IMR-90 (cell line): ENCODE data around the gene ZYG11B. TPM values are rescaled to one million over a fixed set of nuclear protein-coding genes. Genes with fewer than 3 reads are reported as not detected.

Experiments used
- ATAC-seq: fragments of 200-7000 bp; cut with Tn5 transposase; 2 replicates; pipeline ENCODE4 v1.9.1; 2020; ENCODE audit warnings: low read depth, mild to moderate bottlenecking, moderate library complexity
- Bru-seq: library from RNA; stranded (reverse); fragments of 400-500 nt; gene quantifications from one replicate; lab custom pipeline; 2021; lab: Mats Ljungman, UMichigan
- BruChase-seq, 2 experiments: library from RNA; stranded (reverse); fragments of 400-500 nt; gene quantifications; one replicate each; lab custom pipeline; 2021; lab: Mats Ljungman, UMichigan
- BruUV-seq: library from RNA; stranded (reverse); fragments of 400-500 nt; replicated peaks from 2 replicates; lab custom pipeline; 2021; lab: Mats Ljungman, UMichigan
- CTCF ChIA-PET: fragments of 300-600 bp; formaldehyde crosslinking; extraction: SDS; loops from one replicate; lab custom pipeline; 2021; ENCODE audit warnings: antibody characterized with exemption; lab: Yijun Ruan, JAX
- POLR2A ChIA-PET: fragments of 300-600 bp; sonication (Branson Sonifier 250); formaldehyde crosslinking; loops from one replicate; lab custom pipeline; 2022; ENCODE audit warnings: antibody characterized with exemption; ENCODE audit not compliant: unreplicated experiment; lab: Charles Lee
- DNase-seq: peaks from one replicate; pipeline ENCODE4 v3.0.0; 2013
- H2AFZ ChIP-seq: replicated peaks from 2 replicates; pipeline ENCODE3; 2013; ENCODE audit warnings: low read length, mild to moderate bottlenecking; ENCODE audit not compliant: poor library complexity
- H2AK5ac ChIP-seq: 2 replicates; pipeline ENCODE4 v1.6.1; 2013; ENCODE audit warnings: low read depth, low read length, inconsistent platforms
- H2AK9ac ChIP-seq: replicated peaks from 2 replicates; pipeline ENCODE3; 2013; ENCODE audit warnings: mild to moderate bottlenecking, low read depth, low read length, moderate library complexity; ENCODE audit not compliant: poor library complexity
- H2BK120ac ChIP-seq: 2 replicates; pipeline ENCODE4 v1.6.1; 2013; ENCODE audit warnings: low read depth, low read length, inconsistent platforms
- H2BK15ac ChIP-seq: 3 replicates; pipeline ENCODE4 v1.6.1; 2013; ENCODE audit warnings: low read depth, low read length, inconsistent platforms
- H2BK20ac ChIP-seq: 2 replicates; pipeline ENCODE4 v1.6.1; 2013; ENCODE audit warnings: low read depth, mild to moderate bottlenecking, inconsistent platforms, low read length, moderate library complexity
- H2BK5ac ChIP-seq: 2 replicates; pipeline ENCODE4 v1.6.1; 2013; ENCODE audit warnings: mild to moderate bottlenecking, low read depth, low read length, inconsistent platforms; ENCODE audit not compliant: poor library complexity, severe bottlenecking
- H3K14ac ChIP-seq: replicated peaks from 2 replicates; pipeline ENCODE4 v1.6.1; 2013; ENCODE audit warnings: low read depth, low read length, inconsistent platforms
- H3K18ac ChIP-seq: 2 replicates; pipeline ENCODE4 v1.6.1; 2013; ENCODE audit warnings: low read depth, low read length, control low read depth
- H3K23ac ChIP-seq: 2 replicates; pipeline ENCODE4 v1.6.1; 2013; ENCODE audit warnings: low read depth, low read length, inconsistent platforms
- H3K27ac ChIP-seq: 2 replicates; pipeline ENCODE4 v1.5.1; 2013; ENCODE audit warnings: mild to moderate bottlenecking, control low read depth, low read length; ENCODE audit not compliant: insufficient read depth
- H3K27me3 ChIP-seq: 2 replicates; pipeline ENCODE4 v1.6.1; 2013; ENCODE audit warnings: low read length; ENCODE audit not compliant: control insufficient read depth, insufficient read depth
- H3K36me3 ChIP-seq: 2 replicates; pipeline ENCODE4 v1.6.1; 2013; ENCODE audit warnings: low read length, mixed read lengths; ENCODE audit not compliant: control insufficient read depth, insufficient read depth
- H3K4ac ChIP-seq: 2 replicates; pipeline ENCODE4 v1.6.1; 2013; ENCODE audit warnings: low read depth, low read length, inconsistent platforms
- H3K4me1 ChIP-seq: 2 replicates; pipeline ENCODE4 v1.6.1; 2013; ENCODE audit warnings: low read length, mixed read lengths; ENCODE audit not compliant: control insufficient read depth, insufficient read depth
- H3K4me2 ChIP-seq: 2 replicates; pipeline ENCODE4 v1.6.1; 2013; ENCODE audit warnings: low read depth, mild to moderate bottlenecking, control low read depth, low read length, moderate library complexity
- H3K4me3 ChIP-seq: 2 replicates; pipeline ENCODE4 v1.5.1; 2013; ENCODE audit warnings: low read depth, mild to moderate bottlenecking, control low read depth, low read length, moderate library complexity; ENCODE audit not compliant: insufficient read depth
- H3K56ac ChIP-seq: 2 replicates; pipeline ENCODE4 v1.6.1; 2013; ENCODE audit warnings: low read length, inconsistent platforms; ENCODE audit not compliant: insufficient read depth; ENCODE audit errors: extremely low read depth
- H3K79me1 ChIP-seq, 2 experiments: 2 replicates each; pipeline ENCODE4 v1.6.1; 2013; ENCODE audit warnings: low read length in 2 of 2, inconsistent platforms in 1 of 2, low read depth in 1 of 2
- H3K9ac ChIP-seq: 2 replicates; pipeline ENCODE4 v1.6.1; 2013; ENCODE audit warnings: low read depth, low read length, control low read depth
- H3K9me1 ChIP-seq: 2 replicates; pipeline ENCODE4 v1.6.1; 2013; ENCODE audit warnings: low read length, inconsistent platforms; ENCODE audit not compliant: insufficient read depth
- H3K9me3 ChIP-seq: 2 replicates; pipeline ENCODE4 v1.6.1; 2013; ENCODE audit warnings: low read length; ENCODE audit not compliant: control insufficient read depth, insufficient read depth
- H4K20me1 ChIP-seq: 2 replicates; pipeline ENCODE4 v1.6.1; 2013; ENCODE audit warnings: low read length, inconsistent platforms; ENCODE audit not compliant: insufficient read depth
- H4K5ac ChIP-seq: 2 replicates; pipeline ENCODE4 v1.6.1; 2013; ENCODE audit warnings: mild to moderate bottlenecking, low read depth, low read length, control low read depth
- H4K8ac ChIP-seq, 2 experiments: 2 replicates each; pipeline ENCODE4 v1.6.1; 2013; ENCODE audit warnings: low read depth in 2 of 2, low read length in 2 of 2, control low read depth in 1 of 2, inconsistent platforms in 1 of 2
- H4K91ac ChIP-seq: 2 replicates; pipeline ENCODE4 v1.6.1; 2013; ENCODE audit warnings: low read depth, low read length, inconsistent platforms; ENCODE audit not compliant: insufficient read depth
- MAZ ChIP-seq: IDR thresholded peaks from 2 replicates; pipeline ENCODE4 v1.6.1; 2012; ENCODE audit warnings: low read depth, mild to moderate bottlenecking, low read length, improper control_type of control experiment, moderate library complexity, borderline replicate concordance
- RCOR1 ChIP-seq: IDR thresholded peaks from 2 replicates; pipeline ENCODE4 v1.6.1; 2012; ENCODE audit warnings: mild to moderate bottlenecking, low read length, improper control_type of control experiment; ENCODE audit not compliant: insufficient replicate concordance
- WGBS, 2 experiments: methylation state at CpG; one replicate each; pipeline versions ENCODE4 v1.1.5 to v1.1.7; 2013; ENCODE audit warnings: missing lambda C conversion rate in 2 of 2; ENCODE audit not compliant: insufficient read length in 1 of 2; ENCODE audit errors: extremely low coverage in 2 of 2; 5-methylcytosine and 5-hydroxymethylcytosine counted together
- dilution Hi-C: fragments of 300-500 bp; cut with HindIII; formaldehyde crosslinking; loops from one replicate; pipeline ENCODE4 v1.14.3; 2018; ENCODE audit warnings: low sequenced_read_pairs; ENCODE audit not compliant: unreplicated experiment
- in situ Hi-C: fragments of 300-500 bp; cut with MboI; formaldehyde crosslinking; loops from 3 replicates; pipeline ENCODE4 v1.14.3; 2019; ENCODE audit warnings: low sequenced_read_pairs, inconsistent platforms, mixed read lengths
- intact Hi-C: fragments of 100-400 bp; cut with micrococcal nuclease; formaldehyde crosslinking; loops from 2 replicates; pipeline ENCODE4 v1.10.0; 2022
- long read RNA-seq: library from polyadenylated mRNA; unstranded; transcript quantifications from one replicate; pipeline ENCODE4 v2.0.0, GENCODE V29; 2021; ENCODE audit not compliant: unreplicated experiment
- polyA plus RNA-seq, 3 experiments: library from polyadenylated mRNA; depleted of rRNA; stranded (reverse); fragments of >200 nt; gene quantifications; 2 replicates each; pipeline ENCODE4 v1.2.3, GENCODE V29; 2012; ENCODE audit warnings: low replicate concordance in 1 of 3
- total RNA-seq: library from RNA; depleted of rRNA; stranded (reverse); fragments of >200 nt; gene quantifications from 2 replicates; pipeline ENCODE4 v1.2.3, GENCODE V29; 2012; rRNA removed

Gene ZYG11B
- total RNA-seq (46.1 and 55.2 TPM in 2 replicates), polyA plus RNA-seq (2012; rRNA removed) (6.5 and 8.1 TPM in 2 replicates), Bru-seq, nascent RNA (percentile 78 among the genes with signal in this experiment), BruChase-seq, experiment 1, labeled RNA remaining after a 6-hour chase (percentile 89 among the genes with signal in this experiment), BruChase-seq, experiment 2, labeled RNA remaining after a 2-hour chase (percentile 85 among the genes with signal in this experiment)
- polyA plus RNA-seq (2012; cell fraction: cytosol; rRNA removed), result 3.3 and 4.1 TPM in 2 replicates
- 2.7 and 7.7 TPM in 2 replicates for polyA plus RNA-seq (2012; cell fraction: nucleus; rRNA removed; ENCODE audit: low replicate concordance)
- long read RNA-seq, full-length matches to known transcripts, result 23 of 37 reads
- long read RNA-seq, partial matches to known transcripts, result 5 of 37 reads
- long read RNA-seq, other reads (novel, unspliced or antisense), result 9 of 37 reads

DNA sequence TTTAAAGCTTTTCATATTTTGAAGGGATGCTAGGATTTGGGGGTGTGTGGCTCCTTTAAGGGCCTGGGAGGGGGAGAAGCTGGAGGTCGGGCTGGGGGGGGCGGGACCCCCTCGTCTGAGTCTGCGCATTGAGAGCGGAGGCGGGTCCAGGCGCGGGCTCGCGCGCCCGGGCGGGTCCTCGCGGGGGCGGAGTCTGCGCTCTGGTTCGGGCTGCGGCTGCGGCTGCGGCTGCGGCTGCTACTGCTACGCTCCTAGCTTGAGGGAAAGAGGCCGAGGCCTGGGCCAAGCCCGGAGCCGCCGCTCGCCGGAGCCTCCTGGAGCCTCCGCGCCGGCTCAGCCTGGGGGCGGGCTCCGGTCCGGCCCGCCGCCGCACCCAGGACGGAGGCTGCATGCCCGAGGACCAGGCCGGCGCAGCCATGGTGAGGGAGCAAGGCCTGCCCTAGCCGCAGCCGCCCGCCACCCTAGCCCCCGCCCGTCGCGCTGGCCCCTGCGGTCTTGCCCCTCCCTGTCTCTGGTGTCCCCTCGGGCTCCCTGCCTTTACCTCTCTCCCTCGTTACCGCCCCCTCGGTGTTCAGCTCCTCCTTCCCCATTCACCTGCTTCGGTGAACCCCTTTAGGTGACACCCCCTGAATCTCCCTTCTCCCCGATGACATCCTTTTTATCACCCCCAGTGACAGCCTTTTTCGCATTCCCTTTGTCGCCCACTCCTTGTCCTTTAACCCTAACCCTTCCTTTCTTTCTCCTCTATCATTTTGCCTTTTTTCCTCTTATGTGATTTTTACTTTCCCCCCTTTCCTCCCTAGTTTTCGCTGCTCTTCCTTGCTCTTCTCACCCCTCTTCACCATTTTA, at the start of gene ZYG11B:
ZYG11B (plus strand) TSS at position 189 of the 849 bp plus-strand sequence; CDS start at position 390, 201 bp downstream.
- Histone ChIP-seq H2AFZ (peak within 1 kb of the TSS; percentile 95), H3K14ac (peak within 1 kb of the TSS; percentile 92), H3K27me3 (no peaks in the 10 kb centered on the region), H3K27ac (peak within 1 kb of the TSS; percentile 66), H3K79me1 (peaks cover 21 to 46% of the 10 kb centered on the region in 2 experiments; a peak in 3 of 4 replicates), H3K4me1 (peaks cover 7% of the 10 kb centered on the region), H2BK15ac (peak within 1 kb of the TSS; percentile 27; the same call in 1 of the 3 replicates), H4K20me1 (peaks cover 39% of the 10 kb centered on the region), H2AK9ac (peak within 1 kb of the TSS; percentile 99), H4K8ac (peak within 1 kb of the TSS; percentile 52 to 98), H3K36me3 (no peaks in the 10 kb centered on the region), H3K4ac (peak within 1 kb of the TSS; percentile 94), H4K5ac (peak within 1 kb of the TSS; percentile 96; the same call in 1 of the 2 replicates), H2AK5ac (peak within 1 kb of the TSS; percentile 52; the same call in 1 of the 2 replicates), H3K23ac (peak within 1 kb of the TSS; percentile 95), H3K18ac (peak within 1 kb of the TSS; percentile 85; the same call in 1 of the 2 replicates), H3K56ac (peak within 1 kb of the TSS; percentile 75), H3K4me3 (peak within 1 kb of the TSS; percentile 94), H3K4me2 (peak within 1 kb of the TSS; percentile 100), H4K91ac (peak within 1 kb of the TSS; percentile 65), H2BK120ac (peak within 1 kb of the TSS; percentile 85), H2BK5ac (peak within 1 kb of the TSS; percentile 69), H3K9ac (peak within 1 kb of the TSS; percentile 90), H3K9me1 (peaks cover 5% of the 10 kb centered on the region; the same call in 1 of the 2 replicates), H2BK20ac (peak within 1 kb of the TSS; percentile 88; the same call in 1 of the 2 replicates), H3K9me3 (no peaks in the 10 kb centered on the region)
- BruUV-seq, result no TSS peak
- TF ChIP-seq RCOR1 (no peak), MAZ (0 out of 2 replicates have a peak, but pooled peaks have one; percentile 52)
- DNase-seq (peak; percentile 76), ATAC-seq (peak; percentile 97)
- 0% methylated on average over 25 of the region's 59 CpGs; no CpG with 5 or more reads in 1 of the 2 experiments for WGBS, 2 experiments
- ChIA-PET CTCF (interaction anchor here (0.6 kb wide), 1 partner anchor 19 kb away, joined by 3 read pairs; no protein-coding TSS in a partner anchor), POLR2A (interaction anchor here (0.6 kb wide), 1 partner anchor 101 kb away, joined by 8 read pairs; no protein-coding TSS in a partner anchor)
- dilution Hi-C loops, result no loop called here
- in situ Hi-C loops, result no loop called here
- intact Hi-C loops, result no loop called here
